Parathyroid adenoma (tissue), 2 donors: Measurements from ENCODE around the gene PHF21B.

Experiments used
- H2AFZ ChIP-seq: fragments of 300-600 bp; sonication (generic); one replicate; pipeline ENCODE4 v1.7.0; 2017; ENCODE audit warnings: antibody characterized with exemption, mild to moderate bottlenecking
- H3K27ac ChIP-seq: fragments of 300-600 bp; sonication (generic); one replicate; pipeline ENCODE4 v1.7.0; 2017
- H3K27me3 ChIP-seq: fragments of 300-600 bp; sonication (generic); one replicate; pipeline ENCODE4 v1.7.0; 2017; ENCODE audit warnings: low read length; ENCODE audit not compliant: control insufficient read depth, insufficient read depth
- H3K36me3 ChIP-seq: fragments of 300-600 bp; sonication (generic); one replicate; pipeline ENCODE4 v1.7.0; 2017; ENCODE audit warnings: low read length; ENCODE audit not compliant: control insufficient read depth, insufficient read depth
- H3K4me1 ChIP-seq: fragments of 300-600 bp; sonication (generic); one replicate; pipeline ENCODE4 v1.7.0; 2017; ENCODE audit warnings: control low read depth
- H3K4me2 ChIP-seq: fragments of 300-600 bp; sonication (generic); one replicate; pipeline ENCODE4 v1.7.0; 2017; ENCODE audit warnings: low read length
- H3K4me3 ChIP-seq: fragments of 300-600 bp; sonication (generic); one replicate; pipeline ENCODE4 v1.7.0; 2017; ENCODE audit warnings: low read depth, low read length
- H3K79me2 ChIP-seq: fragments of 300-600 bp; sonication (generic); one replicate; pipeline ENCODE4 v1.7.0; 2017; ENCODE audit warnings: control low read depth
- H3K9ac ChIP-seq: fragments of 300-600 bp; sonication (generic); one replicate; pipeline ENCODE4 v1.7.0; 2017; ENCODE audit warnings: mild to moderate bottlenecking
- H3K9me3 ChIP-seq: fragments of 300-600 bp; sonication (generic); one replicate; pipeline ENCODE4 v1.7.0; 2017; ENCODE audit warnings: low read length; ENCODE audit not compliant: control insufficient read depth
- TF ChIP-seq, protein P1 (sequence below): fragments of 300-600 bp; sonication (generic); IDR thresholded peaks from one replicate; pipeline ENCODE4 v1.7.0; 2017; ENCODE audit warnings: antibody characterized with exemption, mild to moderate bottlenecking
- donor health status: primary hyperparathyroidism.

Gene PHF21B

DNA sequence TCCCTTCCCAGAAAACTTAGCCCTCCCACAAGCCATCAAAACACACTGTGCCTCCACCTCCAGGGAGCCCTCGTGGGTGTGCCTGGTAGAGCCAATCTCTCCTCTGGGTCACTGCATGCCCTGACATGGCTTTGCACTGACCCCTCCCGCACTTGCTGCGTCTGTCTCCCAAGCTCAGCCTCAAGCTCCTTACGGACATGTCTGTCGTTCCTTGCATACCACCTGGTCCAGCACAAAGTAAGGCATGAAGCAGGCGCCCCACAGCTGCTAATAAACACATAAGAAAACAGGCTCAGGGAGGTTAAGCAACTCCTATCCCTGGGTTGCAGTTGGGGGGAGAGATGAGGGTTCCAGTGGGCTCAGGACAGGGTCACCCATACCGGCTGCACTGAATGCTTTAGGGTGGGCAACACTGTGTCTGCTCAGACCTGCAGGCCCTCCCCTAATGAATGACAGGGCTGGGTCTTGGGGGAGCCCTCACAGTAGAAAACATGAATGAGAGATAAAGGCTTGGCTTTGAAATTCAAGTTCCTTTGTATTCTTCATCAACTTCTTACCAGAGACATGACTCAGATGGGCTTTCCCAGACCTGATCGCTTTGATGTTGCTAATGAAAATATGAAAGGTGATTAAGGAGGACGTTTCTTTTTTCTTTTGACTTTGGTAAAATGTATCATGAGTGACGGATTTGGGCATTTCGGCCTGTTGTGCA is 38.0 kb downstream of the PHF21B start:
- no peaks in the 10 kb centered on the region for H3K36me3 ChIP-seq
- H3K4me3 ChIP-seq = no peak overlapping the region
- H3K9me3 ChIP-seq = no peaks in the 10 kb centered on the region
- H3K9ac ChIP-seq = no peak overlapping the region
- TF ChIP-seq, protein P1, sequence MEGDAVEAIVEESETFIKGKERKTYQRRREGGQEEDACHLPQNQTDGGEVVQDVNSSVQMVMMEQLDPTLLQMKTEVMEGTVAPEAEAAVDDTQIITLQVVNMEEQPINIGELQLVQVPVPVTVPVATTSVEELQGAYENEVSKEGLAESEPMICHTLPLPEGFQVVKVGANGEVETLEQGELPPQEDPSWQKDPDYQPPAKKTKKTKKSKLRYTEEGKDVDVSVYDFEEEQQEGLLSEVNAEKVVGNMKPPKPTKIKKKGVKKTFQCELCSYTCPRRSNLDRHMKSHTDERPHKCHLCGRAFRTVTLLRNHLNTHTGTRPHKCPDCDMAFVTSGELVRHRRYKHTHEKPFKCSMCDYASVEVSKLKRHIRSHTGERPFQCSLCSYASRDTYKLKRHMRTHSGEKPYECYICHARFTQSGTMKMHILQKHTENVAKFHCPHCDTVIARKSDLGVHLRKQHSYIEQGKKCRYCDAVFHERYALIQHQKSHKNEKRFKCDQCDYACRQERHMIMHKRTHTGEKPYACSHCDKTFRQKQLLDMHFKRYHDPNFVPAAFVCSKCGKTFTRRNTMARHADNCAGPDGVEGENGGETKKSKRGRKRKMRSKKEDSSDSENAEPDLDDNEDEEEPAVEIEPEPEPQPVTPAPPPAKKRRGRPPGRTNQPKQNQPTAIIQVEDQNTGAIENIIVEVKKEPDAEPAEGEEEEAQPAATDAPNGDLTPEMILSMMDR = no peak
- no peaks in the 10 kb centered on the region for H3K79me2 ChIP-seq
- H2AFZ ChIP-seq = no peak overlapping the region
- H3K27ac ChIP-seq = no peak overlapping the region
- no peaks in the 10 kb centered on the region for H3K4me1 ChIP-seq
- no peaks in the 10 kb centered on the region for H3K27me3 ChIP-seq
- no peak overlapping the region for H3K4me2 ChIP-seq

DNA sequence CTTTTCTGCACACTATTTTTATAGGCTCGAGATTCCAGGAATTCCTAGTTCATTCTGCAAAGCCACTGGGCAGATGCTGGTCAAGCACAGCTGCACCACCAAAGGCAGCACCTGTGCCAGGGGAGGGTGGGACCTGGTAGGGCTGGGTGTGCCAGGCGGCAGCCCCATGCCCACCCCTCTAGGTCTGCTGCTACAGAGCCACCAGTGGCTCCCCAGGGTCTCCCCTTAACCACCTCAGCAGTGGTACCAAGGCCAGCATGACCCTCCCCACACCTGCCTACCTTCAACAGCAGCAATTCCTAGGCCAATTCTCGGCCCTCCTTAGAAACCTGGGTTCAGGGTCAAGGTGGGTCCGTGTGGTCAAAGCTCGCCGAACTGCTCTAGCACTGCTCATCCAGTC is 39.5 kb downstream of the PHF21B start:
- Histone ChIP-seq H3K9ac (no peak overlapping the region), H3K9me3 (no peaks in the 10 kb centered on the region), H3K79me2 (no peaks in the 10 kb centered on the region), H3K27ac (no peak overlapping the region), H3K27me3 (no peaks in the 10 kb centered on the region), H2AFZ (no peak overlapping the region), H3K36me3 (no peaks in the 10 kb centered on the region), H3K4me3 (no peak overlapping the region), H3K4me2 (no peak overlapping the region), H3K4me1 (no peaks in the 10 kb centered on the region)
- TF ChIP-seq, protein P1 = no peak

DNA sequence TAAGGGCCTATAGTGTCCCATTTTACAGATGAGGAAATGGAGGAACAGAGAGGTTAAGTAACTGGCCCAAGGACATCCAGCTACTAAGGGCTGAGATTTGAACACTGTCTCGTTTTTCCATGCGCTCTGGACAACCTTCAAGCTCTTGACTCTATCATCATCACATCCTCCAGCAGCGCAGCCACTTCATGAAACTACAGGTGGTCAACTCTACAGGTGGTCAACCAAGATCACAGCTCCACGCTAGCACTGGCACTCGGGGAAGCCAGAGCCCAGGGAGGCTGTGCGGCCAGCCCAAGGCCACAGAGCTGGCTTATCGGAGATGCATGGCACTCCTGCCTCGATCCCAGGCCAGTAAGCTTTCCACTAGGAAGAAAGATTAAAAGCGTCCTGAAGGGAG is 40.0 kb downstream of the PHF21B start:
- H3K36me3 ChIP-seq = no peaks in the 10 kb centered on the region
- H3K9ac ChIP-seq = no peak overlapping the region
- no peaks in the 10 kb centered on the region for H3K27me3 ChIP-seq

DNA sequence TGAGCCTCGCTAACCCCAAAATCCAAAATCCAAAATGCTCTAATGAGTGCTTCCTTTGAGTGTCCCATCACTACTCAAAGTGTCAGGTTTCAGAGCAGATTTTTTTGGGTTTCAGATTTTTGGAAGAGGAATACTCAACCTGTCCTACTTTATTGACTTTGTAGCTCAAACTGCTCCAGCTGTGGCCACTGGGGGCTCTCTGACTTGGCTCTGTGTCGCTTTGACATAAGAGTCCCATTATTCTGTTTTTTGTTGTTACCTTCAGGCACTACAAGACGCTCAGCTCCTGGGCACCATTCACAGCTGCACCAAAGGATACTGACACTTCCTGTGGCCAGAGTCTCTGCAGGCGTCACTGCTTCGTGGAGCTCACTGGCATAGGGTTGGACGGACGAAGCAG is 41.1 kb downstream of the PHF21B start:
- TF ChIP-seq, protein P1 = no peak
- H3K27me3 ChIP-seq = no peaks in the 10 kb centered on the region

More for the DNA sequence above, 40.0 kb downstream of the PHF21B start:
- no peaks in the 10 kb centered on the region for H3K4me1 ChIP-seq
- no peaks in the 10 kb centered on the region for H3K9me3 ChIP-seq
- H3K4me2 ChIP-seq = no peak overlapping the region
- H2AFZ ChIP-seq = no peak overlapping the region
- TF ChIP-seq, protein P1 = no peak
- no peak overlapping the region for H3K4me3 ChIP-seq
- H3K27ac ChIP-seq = no peak overlapping the region
- no peaks in the 10 kb centered on the region for H3K79me2 ChIP-seq

GRCh38 chr22:44965171-44965570 is 44.6 kb downstream of the PHF21B start:
- Histone ChIP-seq H3K9me3 (no peaks in the 10 kb centered on the region), H3K27ac (no peak overlapping the region), H3K27me3 (no peaks in the 10 kb centered on the region), H2AFZ (no peak overlapping the region), H3K79me2 (no peaks in the 10 kb centered on the region), H3K4me3 (no peak overlapping the region), H3K36me3 (no peaks in the 10 kb centered on the region), H3K9ac (no peak overlapping the region), H3K4me1 (no peaks in the 10 kb centered on the region), H3K4me2 (no peak overlapping the region)
- TF ChIP-seq, protein P1 = no peak

More for the DNA sequence above, 41.1 kb downstream of the PHF21B start:
- no peak overlapping the region for H3K27ac ChIP-seq
- H3K79me2 ChIP-seq = no peaks in the 10 kb centered on the region
- H3K4me1 ChIP-seq = no peaks in the 10 kb centered on the region
- H3K4me2 ChIP-seq = no peak overlapping the region
- no peak overlapping the region for H2AFZ ChIP-seq
- H3K4me3 ChIP-seq = no peak overlapping the region
- no peaks in the 10 kb centered on the region for H3K9me3 ChIP-seq
- no peaks in the 10 kb centered on the region for H3K36me3 ChIP-seq
- H3K9ac ChIP-seq = no peak overlapping the region
